H1 (cell line): ENCODE results near the gene PIGL.

Experiments
- ATF2 ChIP-seq: IDR thresholded peaks from 2 replicates; pipeline ENCODE4 v1.6.1; 2012; ENCODE audit warnings: low read length, inconsistent platforms
- CREB1 ChIP-seq: IDR thresholded peaks from 2 replicates; pipeline ENCODE4 v1.6.1; 2012; ENCODE audit warnings: inconsistent platforms
- CTCF ChIP-seq, 3 experiments: IDR thresholded peaks; 1 replicate in 2 of 3; 2 replicates in 1 of 3; pipeline versions ENCODE4 v1.5.1 to v1.6.1; 2011; ENCODE audit warnings: low read length in 3 of 3, mild to moderate bottlenecking in 3 of 3, inconsistent platforms in 2 of 3, low read depth in 1 of 3, moderate library complexity in 1 of 3; ENCODE audit not compliant: insufficient read depth in 1 of 3; ENCODE audit errors: control extremely low read depth in 1 of 3
- POLR2A ChIP-seq, 2 experiments: IDR thresholded peaks; 1 replicate in 1 of 2; 2 replicates in 1 of 2; pipeline ENCODE4 v1.6.1; 2011; ENCODE audit warnings: low read depth in 2 of 2, low read length in 2 of 2, mild to moderate bottlenecking in 2 of 2; ENCODE audit errors: control extremely low read depth in 1 of 2
- SP1 ChIP-seq: IDR thresholded peaks from 2 replicates; pipeline ENCODE4 v1.6.1; 2011; ENCODE audit warnings: low read depth, low read length
- USF2 ChIP-seq: IDR thresholded peaks from 2 replicates; pipeline ENCODE4 v1.6.1; 2011; ENCODE audit warnings: low read length, improper control_type of control experiment

GRCh38 chr17:16239931-16240330 lies 22.9 kb downstream of the PIGL start:
- no peak for TF ChIP-seq SP1
- no peak for TF ChIP-seq CTCF (IDR thresholded peaks at IDR 0.05; ENCODE audit: control extremely low read depth in 1 of 3, insufficient read depth in 1 of 3, low read depth in 1 of 3, low read length in 3 of 3)
- TF ChIP-seq USF2: no peak
- TF ChIP-seq POLR2A (IDR thresholded peaks at IDR 0.05; ENCODE audit: control extremely low read depth in 1 of 2, low read depth in 2 of 2, low read length in 2 of 2): no peak
- no peak for TF ChIP-seq ATF2
- no peak for TF ChIP-seq CREB1
